ENCODE data around the gene CASP2.

CASP2 gene

GRCh38 chr7:143341842-143342241 lies 53.7 kb downstream of the CASP2 start:
- no peak for DNase-seq

DNA sequence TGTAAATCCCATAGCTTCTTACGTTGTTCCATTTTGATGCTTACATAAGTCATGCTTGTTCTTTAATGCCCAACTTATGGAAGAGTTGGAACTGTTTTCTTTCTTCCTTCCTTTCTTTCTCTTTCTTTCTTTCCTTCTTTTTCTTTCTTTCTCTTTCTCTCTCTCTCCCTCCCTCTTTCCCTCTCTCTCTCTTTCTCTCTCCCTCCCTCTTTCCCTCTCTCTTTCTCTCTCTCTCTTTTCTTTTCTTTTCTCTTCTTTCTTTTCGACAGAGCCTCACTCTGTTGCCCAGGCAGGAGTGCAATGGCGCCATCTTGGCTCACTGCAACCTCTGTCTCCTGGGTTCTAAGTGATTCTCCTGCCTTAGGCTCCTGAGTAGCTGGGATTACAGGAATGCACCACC lies 55.4 kb downstream of the CASP2 start:
- no peak for DNase-seq

GRCh38 chr7:143345428-143345900 lies 57.3 kb downstream of the CASP2 start:
- DNase-seq = no peak

DNA sequence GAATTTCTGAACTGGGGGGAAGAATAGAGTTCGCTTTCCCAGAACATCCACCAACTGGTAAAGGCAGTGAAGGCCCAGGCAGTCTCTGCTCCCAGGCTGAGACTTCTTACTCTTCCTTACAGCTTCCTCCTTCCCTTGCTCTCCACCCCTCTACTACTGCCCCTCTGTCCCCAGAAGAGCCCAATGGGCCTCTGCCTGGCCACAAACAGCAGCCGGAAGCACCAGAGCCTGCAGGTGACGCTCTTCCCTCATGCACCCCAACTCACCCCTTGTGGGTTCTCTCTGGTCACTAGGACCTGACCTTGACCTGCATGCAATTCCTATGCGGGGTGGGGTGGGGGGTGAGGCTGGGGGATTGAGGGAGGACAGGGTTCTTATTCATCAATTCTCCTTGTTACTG lies 57.9 kb downstream of the CASP2 start:
- no peak for DNase-seq

DNA sequence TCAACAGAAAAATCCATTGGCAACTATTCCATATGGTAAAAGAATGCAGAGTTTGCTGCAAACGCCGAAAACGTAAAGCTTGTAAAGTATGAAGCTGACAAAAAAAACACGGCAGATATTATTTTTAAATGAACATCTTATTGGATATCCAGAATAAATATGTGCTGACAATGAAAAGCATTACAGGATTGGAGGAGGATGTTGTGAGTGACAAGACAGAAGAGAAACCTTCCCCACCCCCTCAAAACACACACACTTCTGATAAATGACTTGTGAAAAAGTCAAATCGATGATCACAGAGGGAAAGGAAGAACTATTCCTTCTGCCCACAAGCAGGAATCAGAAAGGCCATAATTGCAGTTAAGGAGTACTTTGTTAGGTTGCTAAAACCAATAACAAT lies 59.8 kb downstream of the CASP2 start:
- no peak for DNase-seq

DNA sequence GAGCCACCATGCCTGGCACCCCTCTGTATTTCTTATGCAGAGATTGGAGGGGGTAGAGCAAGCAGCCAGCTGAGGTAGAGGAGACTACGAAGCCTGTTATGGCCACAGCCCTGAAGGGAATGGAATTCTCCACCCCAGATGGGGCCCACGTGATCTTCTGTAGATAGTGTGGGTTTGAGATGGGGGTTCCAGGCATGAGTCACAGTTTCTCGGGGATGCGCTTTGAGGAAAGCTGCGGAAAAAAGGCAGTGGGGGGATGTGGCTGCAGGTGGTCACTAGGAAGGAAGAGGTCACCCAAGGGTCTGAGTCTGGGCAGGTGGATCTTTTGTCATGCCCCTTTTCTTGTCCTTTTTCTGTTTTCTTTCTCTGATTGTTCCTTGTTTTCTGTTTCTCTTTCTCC lies 62.9 kb downstream of the CASP2 start:
- no peak for DNase-seq

- DNase-seq = no peak
These were observed 63.4 kb downstream of the CASP2 start for GRCh38 chr7:143351574-143351973.

- no peak for DNase-seq
These were observed 64.4 kb downstream of the CASP2 start for GRCh38 chr7:143352531-143353002.

DNA sequence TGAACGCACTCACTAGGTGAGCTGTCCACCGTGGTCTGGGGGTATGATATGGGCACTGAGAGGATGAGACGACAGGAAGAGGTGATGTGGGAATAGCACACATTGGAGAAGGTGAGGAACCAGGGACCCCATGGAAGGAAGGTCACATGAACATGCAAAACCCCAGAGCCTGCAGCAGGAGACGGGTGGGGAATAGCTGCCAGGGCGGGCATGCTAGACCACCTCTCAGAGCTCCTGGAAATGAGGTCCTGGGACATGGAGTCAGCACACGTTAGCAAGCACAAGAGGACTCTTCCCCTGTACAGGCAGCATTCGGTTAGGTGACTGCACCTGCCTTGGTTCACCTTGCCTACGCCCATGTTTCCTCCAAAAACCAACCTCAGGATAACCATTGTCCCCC lies 66.2 kb downstream of the CASP2 start:
- no peak for DNase-seq

- no peak for DNase-seq
These were observed 66.8 kb downstream of the CASP2 start for GRCh38 chr7:143354965-143355364.

DNA sequence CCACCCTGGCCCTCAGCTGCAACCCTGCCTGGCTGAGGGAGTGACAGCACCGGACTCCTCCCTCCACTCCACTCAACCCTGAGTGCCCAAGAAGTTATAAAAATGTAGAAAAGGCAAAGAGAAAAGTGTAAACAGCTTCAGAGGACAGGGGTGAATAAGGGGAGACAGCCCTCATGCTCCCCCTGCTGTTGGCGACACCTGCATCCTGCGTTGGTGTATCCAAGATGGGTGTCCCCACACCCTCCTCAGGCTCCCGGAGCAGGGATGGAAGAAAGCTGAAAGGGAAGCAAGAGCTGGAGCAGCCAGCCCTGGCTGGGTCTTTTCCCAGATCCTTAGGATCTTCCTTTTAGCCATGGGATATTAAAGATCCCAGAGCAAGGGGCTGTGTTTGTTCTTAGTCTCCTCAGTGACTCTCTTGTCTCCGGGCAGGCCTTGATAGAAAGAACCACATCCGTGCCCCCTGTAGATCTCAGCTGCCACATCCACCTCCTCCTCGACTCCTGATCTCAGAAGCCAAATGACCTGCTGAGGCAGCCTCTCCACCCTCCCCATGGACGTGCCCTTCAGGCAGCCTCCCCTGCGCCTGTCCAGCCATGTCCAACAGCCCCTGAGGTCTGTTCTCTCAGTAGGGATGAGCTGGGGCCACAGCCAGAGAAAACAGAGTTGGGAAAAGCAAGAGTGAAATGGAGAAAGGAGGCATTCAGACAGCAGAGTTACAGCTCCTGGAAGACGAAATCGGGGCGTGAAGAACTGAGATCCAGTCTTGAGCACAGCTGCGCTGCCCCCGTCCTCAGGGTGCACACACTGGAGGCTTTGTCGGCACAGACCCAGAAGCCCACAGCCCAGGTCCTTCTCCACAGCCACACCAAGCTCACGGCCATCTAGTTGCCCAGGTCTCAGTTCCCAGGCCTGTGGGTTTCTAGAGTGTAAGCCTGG lies 67.6 kb downstream of the CASP2 start:
- no peak for DNase-seq

GRCh38 chr7:143356414-143357050 lies 68.4 kb downstream of the CASP2 start:
- no peak for DNase-seq
